Measurements from ENCODE around the gene BAG5. TPM values are rescaled to one million over a fixed set of nuclear protein-coding genes. Genes with fewer than 3 reads are reported as not detected.

Gene BAG5
- total and polyA plus RNA-seq, 2 of the 8 experiments (the other 6 are each of a cell fraction or from before 2014, with no cell fraction given), result 7.4 to 29.5 TPM

- H3K27ac ChIP-seq (ENCODE audit: low read depth, low read length), result 0 out of 2 replicates have a peak overlapping the region, but pooled peaks have one; percentile 71
- peaks cover 9% of the 10 kb centered on the region; the same call in 1 of the 2 replicates for H3K23me2 ChIP-seq (ENCODE audit: low read depth, low read length)
- H3K9me3 ChIP-seq (ENCODE audit: insufficient read depth in 2 of 2, low read depth in 1 of 2, low read length in 1 of 2), result no peaks in the 10 kb centered on the region
- peak overlapping the region; percentile 41 for H3K4ac ChIP-seq (replicated peaks; ENCODE audit: insufficient read length, low read depth, low read length)
- H2AFZ ChIP-seq (ENCODE audit: low read length), result no peak overlapping the region
- H4K5ac ChIP-seq (ENCODE audit: insufficient read length, low read depth, low read length), result no peak overlapping the region
- POLR2A ChIA-PET (ENCODE audit: partially characterized antibody), result interaction anchor here (1.4 to 29.8 kb wide), 7 partner anchors 8 to 184 kb away, joined by 3 to 844 read pairs (median 7); partner anchors contain the start of genes BAG5 and CKB
- no peak overlapping the region for H3K23ac ChIP-seq (ENCODE audit: insufficient read length)
- peaks cover 24% of the 10 kb centered on the region for H3K79me1 ChIP-seq (ENCODE audit: low read depth, low read length)
- 84% methylated on average over 10 of the region's 10 CpGs; no CpG with 5 or more reads in 1 of the 2 experiments for WGBS, 2 experiments (ENCODE audit: extremely low coverage in 1 of 2, insufficient coverage in 1 of 2, insufficient read length in 1 of 2, insufficient replicate concordance in 2 of 2, low coverage in 1 of 2, low lambda C conversion rate in 2 of 2, missing lambda C conversion rate in 1 of 2)
- peak overlapping the region; percentile 61 to 96 (median 64); a peak in 7 of 8 replicates for H3K4me3 ChIP-seq (ENCODE audit: extremely low read depth in 1 of 4, insufficient read depth in 2 of 4, low read depth in 3 of 4, low read length in 4 of 4)
- H3K4me1 ChIP-seq (replicated peaks in 1 of 4; ENCODE audit: control insufficient read depth in 3 of 4, insufficient read depth in 4 of 4, low read length in 3 of 4), result peaks cover 0 to 16% (median 13%) of the 10 kb centered on the region in 4 experiments; a peak in 6 of 7 replicates
- 0 out of 2 replicates have a peak overlapping the region, but pooled peaks have one; percentile 46 for H2BK15ac ChIP-seq (ENCODE audit: low read length)
- H3K18ac ChIP-seq (ENCODE audit: extremely low read depth, low read length), result no peak overlapping the region; the same call in 1 of the 2 replicates
- peak overlapping the region in 3 of 4 experiments; percentile 59 to 71 (median 63); a peak in 5 of 7 replicates for H3K9ac ChIP-seq (replicated peaks in 1 of 4; ENCODE audit: extremely low read depth in 1 of 4, low read depth in 3 of 4, low read length in 3 of 4)
- H3K14ac ChIP-seq (ENCODE audit: insufficient read length), result no peak overlapping the region
- peaks cover 3 to 22% (median 13%) of the 10 kb centered on the region in 4 experiments for H3K27me3 ChIP-seq (replicated peaks in 1 of 4; ENCODE audit: control insufficient read depth in 3 of 4, extremely low read depth in 1 of 4, insufficient read depth in 3 of 4, low read length in 3 of 4)
- H3K36me3 ChIP-seq (ENCODE audit: control insufficient read depth in 2 of 4, insufficient read depth in 4 of 4, low read length in 3 of 4), result peaks cover 0 to 4% (median 1%) of the 10 kb centered on the region in 4 experiments; a peak in 3 of 8 replicates
- no peak overlapping the region for H2BK5ac ChIP-seq (ENCODE audit: low read depth, low read length)
- CTCF ChIA-PET (ENCODE audit: partially characterized antibody), result interaction anchor here (1.4 to 28.8 kb wide), 4 partner anchors 8 to 29 kb away, joined by 3 to 921 read pairs (median 118); partner anchors contain the start of gene CKB
- peaks cover 10 to 30% of the 10 kb centered on the region in 2 experiments for H4K20me1 ChIP-seq (replicated peaks in 1 of 2; ENCODE audit: control insufficient read depth in 1 of 2, insufficient read depth in 2 of 2, low read length in 2 of 2)
- DNase-seq (ENCODE audit: low read depth in 1 of 2, low spot score in 2 of 2), result no peak
- H2BK12ac ChIP-seq (ENCODE audit: low read depth, low read length), result no peak overlapping the region
- peak overlapping the region; percentile 66 for H4K91ac ChIP-seq (replicated peaks; ENCODE audit: insufficient read length, low read length)
- H3K56ac ChIP-seq (replicated peaks; ENCODE audit: insufficient read length, low read depth, low read length), result no peak overlapping the region
- FAIRE-seq, result no peak
- H4K8ac ChIP-seq (ENCODE audit: extremely low read depth, insufficient read depth, low read length), result peak overlapping the region; percentile 38; the same call in 1 of the 2 replicates
- peak overlapping the region; percentile 76 to 87 for H3K4me2 ChIP-seq (ENCODE audit: insufficient read depth in 1 of 2, low read depth in 2 of 2, low read length in 2 of 2)
- H2AK5ac ChIP-seq (ENCODE audit: low read depth, low read length), result peak overlapping the region; percentile 83; the same call in 1 of the 2 replicates
- H3K79me2 ChIP-seq (ENCODE audit: control insufficient read depth in 1 of 2, insufficient read depth in 2 of 2, low read length in 2 of 2), result peaks cover 5 to 20% of the 10 kb centered on the region in 2 experiments; a peak in 3 of 4 replicates
- H2BK20ac ChIP-seq (ENCODE audit: low read length), result no peak overlapping the region
- no peak overlapping the region for H2BK120ac ChIP-seq (replicated peaks; ENCODE audit: low read depth, low read length)
- TF ChIP-seq SIRT6 (IDR thresholded peaks at IDR 0.05; ENCODE audit: low read length), result no peak
- no peak for TF ChIP-seq KDM1A (IDR thresholded peaks at IDR 0.05; ENCODE audit: borderline replicate concordance, low read length)
- no peak for TF ChIP-seq ATF3 (IDR thresholded peaks at IDR 0.05; ENCODE audit: insufficient read depth, low read depth, low read length)
- no peak for TF ChIP-seq BACH1 (IDR thresholded peaks at IDR 0.05; ENCODE audit: low read length)
- no peak for TF ChIP-seq CREB1 (IDR thresholded peaks at IDR 0.05)
- no peak for TF ChIP-seq SRF (IDR thresholded peaks at IDR 0.05; ENCODE audit: low read depth, low read length)
- TF ChIP-seq USF2 (IDR thresholded peaks at IDR 0.05; ENCODE audit: low read length), result no peak
- no peak for TF ChIP-seq SUZ12 (IDR thresholded peaks at IDR 0.05; ENCODE audit: low read length)
- no peak for TF ChIP-seq FOSL1 (IDR thresholded peaks at IDR 0.05; ENCODE audit: insufficient read depth, low read depth, low read length)
- no peak for TF ChIP-seq BCL11A (IDR thresholded peaks at IDR 0.05; ENCODE audit: low read depth in 2 of 2, low read length in 2 of 2)
- no peak for TF ChIP-seq EP300 (IDR thresholded peaks at IDR 0.05; ENCODE audit: borderline replicate concordance in 1 of 2, low read depth in 2 of 2, low read length in 2 of 2)
These were observed 34.3 kb downstream of the BAG5 start for GRCh38 chr14:103528146-103528586.

All from H1 (cell line).